ENCODE results near the gene NCOA3.

DNA sequence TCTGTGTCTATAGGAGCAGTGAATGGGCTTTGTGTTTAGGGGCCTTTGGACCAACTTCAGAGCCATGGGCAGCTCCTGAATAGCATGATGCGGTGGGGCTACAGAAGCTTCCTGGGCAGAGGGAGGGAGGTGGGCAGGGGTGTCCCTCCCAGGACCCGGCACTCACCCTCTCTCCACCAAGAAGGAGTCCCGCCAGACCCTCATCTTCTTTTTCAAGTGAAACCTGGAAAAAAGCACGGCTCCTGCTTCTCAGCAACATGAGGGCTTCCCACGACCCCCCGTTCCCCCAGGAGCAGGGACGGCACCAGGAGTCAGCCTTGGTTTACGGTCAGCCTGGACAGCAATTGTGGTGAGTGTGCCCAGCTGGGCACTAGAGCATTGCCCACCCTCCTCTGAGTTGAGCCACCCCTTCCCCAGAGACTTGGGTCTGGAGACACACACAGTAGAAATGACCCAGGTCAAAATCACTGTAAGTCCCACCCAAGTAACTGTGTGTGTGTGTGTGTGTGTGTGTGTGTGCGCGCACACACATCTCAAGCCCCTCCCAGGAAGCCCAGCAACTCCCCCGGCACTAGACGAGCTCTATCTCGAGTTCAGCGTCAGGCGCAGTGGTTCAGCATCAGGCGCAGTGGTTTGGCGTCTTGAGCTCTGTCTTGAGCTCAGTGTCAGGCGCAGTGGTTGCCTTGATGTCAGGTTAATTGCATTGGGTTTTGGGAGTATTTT is 175.4 kb downstream of the NCOA3 start:
- TF ChIP-seq, protein P1, sequence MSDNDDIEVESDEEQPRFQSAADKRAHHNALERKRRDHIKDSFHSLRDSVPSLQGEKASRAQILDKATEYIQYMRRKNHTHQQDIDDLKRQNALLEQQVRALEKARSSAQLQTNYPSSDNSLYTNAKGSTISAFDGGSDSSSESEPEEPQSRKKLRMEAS (IDR thresholded peaks at IDR 0.05) = no peak
- no peak for TF ChIP-seq RAD21 (IDR thresholded peaks at IDR 0.05; ENCODE audit: low read depth)
- no peak for TF ChIP-seq YY1 (IDR thresholded peaks at IDR 0.05; ENCODE audit: low read depth)
- no peak for TF ChIP-seq EP300 (IDR thresholded peaks at IDR 0.05; ENCODE audit: borderline replicate concordance)
- no peak for TF ChIP-seq NFIC (IDR thresholded peaks at IDR 0.05)
- TF ChIP-seq EGR1 (IDR thresholded peaks at IDR 0.05) = no peak
- TF ChIP-seq TCF12 (IDR thresholded peaks at IDR 0.05; ENCODE audit: low read depth) = no peak
- TF ChIP-seq TAF1 (IDR thresholded peaks at IDR 0.05; ENCODE audit: low read depth) = no peak
- TF ChIP-seq, protein P2, sequence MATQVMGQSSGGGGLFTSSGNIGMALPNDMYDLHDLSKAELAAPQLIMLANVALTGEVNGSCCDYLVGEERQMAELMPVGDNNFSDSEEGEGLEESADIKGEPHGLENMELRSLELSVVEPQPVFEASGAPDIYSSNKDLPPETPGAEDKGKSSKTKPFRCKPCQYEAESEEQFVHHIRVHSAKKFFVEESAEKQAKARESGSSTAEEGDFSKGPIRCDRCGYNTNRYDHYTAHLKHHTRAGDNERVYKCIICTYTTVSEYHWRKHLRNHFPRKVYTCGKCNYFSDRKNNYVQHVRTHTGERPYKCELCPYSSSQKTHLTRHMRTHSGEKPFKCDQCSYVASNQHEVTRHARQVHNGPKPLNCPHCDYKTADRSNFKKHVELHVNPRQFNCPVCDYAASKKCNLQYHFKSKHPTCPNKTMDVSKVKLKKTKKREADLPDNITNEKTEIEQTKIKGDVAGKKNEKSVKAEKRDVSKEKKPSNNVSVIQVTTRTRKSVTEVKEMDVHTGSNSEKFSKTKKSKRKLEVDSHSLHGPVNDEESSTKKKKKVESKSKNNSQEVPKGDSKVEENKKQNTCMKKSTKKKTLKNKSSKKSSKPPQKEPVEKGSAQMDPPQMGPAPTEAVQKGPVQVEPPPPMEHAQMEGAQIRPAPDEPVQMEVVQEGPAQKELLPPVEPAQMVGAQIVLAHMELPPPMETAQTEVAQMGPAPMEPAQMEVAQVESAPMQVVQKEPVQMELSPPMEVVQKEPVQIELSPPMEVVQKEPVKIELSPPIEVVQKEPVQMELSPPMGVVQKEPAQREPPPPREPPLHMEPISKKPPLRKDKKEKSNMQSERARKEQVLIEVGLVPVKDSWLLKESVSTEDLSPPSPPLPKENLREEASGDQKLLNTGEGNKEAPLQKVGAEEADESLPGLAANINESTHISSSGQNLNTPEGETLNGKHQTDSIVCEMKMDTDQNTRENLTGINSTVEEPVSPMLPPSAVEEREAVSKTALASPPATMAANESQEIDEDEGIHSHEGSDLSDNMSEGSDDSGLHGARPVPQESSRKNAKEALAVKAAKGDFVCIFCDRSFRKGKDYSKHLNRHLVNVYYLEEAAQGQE (IDR thresholded peaks at IDR 0.05; ENCODE audit: low read depth) = no peak

Measured in Ishikawa (cell line).